H9 (cell line): ENCODE data around the gene SLC25A14. TPM values are rescaled to one million over a fixed set of nuclear protein-coding genes. Genes with fewer than 3 reads are reported as not detected.
A peak's percentile ranks its signal among the peaks of the same experiment; 100 is the strongest.
"Not testable (repeated sequence)": the region's sequence is repeated elsewhere in the genome, so short reads cannot be mapped to it uniquely, and the experiment has no call there.

Experiments used
- DNase-seq: peaks from one replicate; pipeline ENCODE4 v3.0.0-alpha.2; 2017
- H2AFZ ChIP-seq: one replicate; pipeline ENCODE4 v1.6.1; 2013; ENCODE audit warnings: mild to moderate bottlenecking, low read length, control low read depth, moderate library complexity
- H2AK5ac ChIP-seq: 2 replicates; pipeline ENCODE4 v1.6.1; 2013; ENCODE audit warnings: low read length, control low read depth, mixed read lengths; ENCODE audit not compliant: insufficient read length
- H2BK120ac ChIP-seq: one replicate; pipeline ENCODE4 v1.6.1; 2013; ENCODE audit warnings: low read depth, mild to moderate bottlenecking, low read length, control low read depth, inconsistent platforms; ENCODE audit not compliant: poor library complexity, severe bottlenecking
- H2BK12ac ChIP-seq: 2 replicates; pipeline ENCODE4 v1.6.1; 2013; ENCODE audit warnings: low read length, control low read depth, mixed read lengths, low read depth; ENCODE audit not compliant: insufficient read length
- H2BK15ac ChIP-seq: 2 replicates; pipeline ENCODE4 v1.6.1; 2013; ENCODE audit warnings: low read depth, low read length, control low read depth
- H2BK20ac ChIP-seq: one replicate; pipeline ENCODE4 v1.6.1; 2013; ENCODE audit warnings: low read depth, mild to moderate bottlenecking, low read length, control low read depth, inconsistent platforms; ENCODE audit not compliant: poor library complexity, severe bottlenecking
- H2BK5ac ChIP-seq: 2 replicates; pipeline ENCODE4 v1.6.1; 2013; ENCODE audit warnings: low read length, control low read depth, mixed read lengths; ENCODE audit not compliant: insufficient read length
- H3K14ac ChIP-seq: 2 replicates; pipeline ENCODE4 v1.6.1; 2013; ENCODE audit warnings: low read length, control low read depth; ENCODE audit not compliant: insufficient read depth
- H3K18ac ChIP-seq: 2 replicates; pipeline ENCODE4 v1.6.1; 2013; ENCODE audit warnings: low read depth, mild to moderate bottlenecking, mixed read lengths, low read length, control low read depth; ENCODE audit not compliant: insufficient read length
- H3K23ac ChIP-seq: 2 replicates; pipeline ENCODE4 v1.6.1; 2013; ENCODE audit warnings: low read length, control low read depth, mixed read lengths, low read depth; ENCODE audit not compliant: insufficient read length
- H3K23me2 ChIP-seq: 2 replicates; pipeline ENCODE4 v1.6.1; 2013; ENCODE audit warnings: low read depth, mild to moderate bottlenecking, mixed read lengths, low read length, control low read depth; ENCODE audit not compliant: insufficient read length, poor library complexity, severe bottlenecking
- H3K27ac ChIP-seq: 2 replicates; pipeline ENCODE4 v1.5.1; 2013; ENCODE audit warnings: low read length, control low read depth, mixed read lengths, low read depth; ENCODE audit not compliant: insufficient read length
- H3K27me3 ChIP-seq: 2 replicates; pipeline ENCODE4 v1.6.1; 2013; ENCODE audit warnings: low read length, control low read depth, inconsistent platforms; ENCODE audit not compliant: insufficient read depth
- H3K4ac ChIP-seq: 2 replicates; pipeline ENCODE4 v1.6.1; 2013; ENCODE audit warnings: low read depth, mild to moderate bottlenecking, control low read depth, inconsistent platforms, low read length, moderate library complexity
- H3K4me1 ChIP-seq: 2 replicates; pipeline ENCODE4 v1.6.1; 2013; ENCODE audit warnings: low read length, control low read depth, inconsistent platforms; ENCODE audit not compliant: insufficient read depth
- H3K4me2 ChIP-seq: 2 replicates; pipeline ENCODE4 v1.6.1; 2013; ENCODE audit warnings: low read length, control low read depth, mixed read lengths; ENCODE audit not compliant: insufficient read length, insufficient read depth
- H3K56ac ChIP-seq: 2 replicates; pipeline ENCODE4 v1.6.1; 2013; ENCODE audit warnings: low read depth, mild to moderate bottlenecking, mixed read lengths, low read length, control low read depth; ENCODE audit not compliant: insufficient read length
- H3K79me1 ChIP-seq: 2 replicates; pipeline ENCODE4 v1.6.1; 2013; ENCODE audit warnings: low read depth, mild to moderate bottlenecking, moderate library complexity, low read length, control low read depth, inconsistent platforms; ENCODE audit not compliant: insufficient read depth, poor library complexity, severe bottlenecking
- H3K79me2 ChIP-seq: 2 replicates; pipeline ENCODE4 v1.6.1; 2013; ENCODE audit warnings: low read length, control low read depth, inconsistent platforms; ENCODE audit not compliant: insufficient read depth
- H3K9ac ChIP-seq: 2 replicates; pipeline ENCODE4 v1.6.1; 2013; ENCODE audit warnings: low read length, control low read depth, mixed read lengths; ENCODE audit not compliant: insufficient read length; ENCODE audit errors: extremely low read depth
- H3K9me3 ChIP-seq: one replicate; pipeline ENCODE4 v1.6.1; 2013; ENCODE audit warnings: low read depth, low read length, inconsistent platforms; ENCODE audit not compliant: control insufficient read depth
- H3T11ph ChIP-seq: one replicate; pipeline ENCODE4 v1.6.1; 2013; ENCODE audit warnings: mild to moderate bottlenecking, low read length, control low read depth, inconsistent platforms
- H4K20me1 ChIP-seq: one replicate; pipeline ENCODE4 v1.6.1; 2013; ENCODE audit not compliant: control insufficient read depth, insufficient read length, insufficient read depth
- H4K5ac ChIP-seq: 2 replicates; pipeline ENCODE4 v1.6.1; 2013; ENCODE audit warnings: low read depth, mild to moderate bottlenecking, mixed read lengths, low read length, control low read depth; ENCODE audit not compliant: insufficient read length
- H4K8ac ChIP-seq: replicated peaks from 2 replicates; pipeline ENCODE4 v1.6.1; 2013; ENCODE audit warnings: low read length, control low read depth, mixed read lengths, low read depth; ENCODE audit not compliant: insufficient read length
- H4K91ac ChIP-seq: 2 replicates; pipeline ENCODE4 v1.6.1; 2013; ENCODE audit warnings: low read depth, mild to moderate bottlenecking, moderate library complexity, mixed read lengths, low read length, control low read depth; ENCODE audit not compliant: insufficient read length
- H3K27ac Mint-ChIP-seq, 3 experiments: 2 replicates in 2 of 3; 3 replicates in 1 of 3; pipeline ENCODE4 v1.8.0; 2020 to 2021; ENCODE audit warnings: mixed read lengths in 3 of 3, mild to moderate bottlenecking in 1 of 3, moderate library complexity in 1 of 3
- H3K27me3 Mint-ChIP-seq: 2 replicates; pipeline ENCODE4 v1.8.0; 2021; ENCODE audit warnings: low read depth, mild to moderate bottlenecking, moderate library complexity, mixed read lengths
- H3K36me3 Mint-ChIP-seq, 3 experiments: 2 replicates in 2 of 3; 3 replicates in 1 of 3; pipeline ENCODE4 v1.8.0; 2020 to 2021; ENCODE audit warnings: low read depth in 3 of 3, mixed read lengths in 3 of 3; ENCODE audit not compliant: insufficient read depth in 1 of 3
- H3K4me1 Mint-ChIP-seq, 2 experiments: 2 replicates each; pipeline ENCODE4 v1.8.0; 2020; ENCODE audit warnings: mixed read lengths in 2 of 2
- H3K4me3 Mint-ChIP-seq, 2 experiments: 2 replicates in 1 of 2; 3 replicates in 1 of 2; pipeline ENCODE4 v1.8.0; 2020 to 2021; ENCODE audit warnings: mild to moderate bottlenecking in 2 of 2, mixed read lengths in 2 of 2, moderate library complexity in 1 of 2
- H3K9me3 Mint-ChIP-seq, 2 experiments: 2 replicates in 1 of 2; 3 replicates in 1 of 2; pipeline ENCODE4 v1.8.0; 2020; ENCODE audit warnings: mild to moderate bottlenecking in 2 of 2, mixed read lengths in 2 of 2, moderate library complexity in 1 of 2
- WGBS: extraction: QIAGEN DNeasy Blood & Tissue Kit; methylation state at CpG from one replicate; pipeline ENCODE4 v1.1.7; 2013; ENCODE audit warnings: missing lambda C conversion rate, low lambda C conversion rate, mixed read lengths; ENCODE audit not compliant: insufficient read length; ENCODE audit errors: extremely low coverage; 5-methylcytosine and 5-hydroxymethylcytosine counted together
- total RNA-seq: library from RNA; stranded (reverse); gene quantifications from 2 replicates; pipeline ENCODE4 v1.2.1, GENCODE V29; 2021
- TF ChIP-seq, protein P1 (sequence below): fragments of 200-600 bp; sonication (generic); conservative IDR thresholded peaks from 3 replicates; pipeline ENCODE4 v1.8.0; 2021; ENCODE audit warnings: antibody characterized with exemption, mild to moderate bottlenecking

SLC25A14 gene
- total RNA-seq, 1 experiment from 2014 or later, result 12.7 TPM

GRCh38 chrX:130336531-130336930 is 3.2 kb upstream of the SLC25A14 start:
- H3K4ac ChIP-seq, result no peak overlapping the region
- H2AFZ ChIP-seq, result no peak overlapping the region
- no CpG with 5 or more reads among the region's 4 CpGs for WGBS
- DNase-seq, result no peak
- no peak overlapping the region for H3K4me2 ChIP-seq
- H3K9ac ChIP-seq, result no peak overlapping the region
- no peaks in the 10 kb centered on the region for H3K4me1 ChIP-seq
- no peak overlapping the region for H3K27ac ChIP-seq
- H2BK12ac ChIP-seq, result no peak overlapping the region
- no peak overlapping the region for H4K91ac ChIP-seq
- peaks cover 4 to 8% of the 10 kb centered on the region in 2 experiments for H3K4me1 Mint-ChIP-seq
- H3K23ac ChIP-seq, result no peak overlapping the region
- H3K36me3 Mint-ChIP-seq, result no peaks in the 10 kb centered on the region; a peak in 1 of 7 replicates
- no peaks in the 10 kb centered on the region for H3K79me1 ChIP-seq
- H2BK5ac ChIP-seq, result no peak overlapping the region
- no peaks in the 10 kb centered on the region; the same call in 1 of the 2 replicates for H3K79me2 ChIP-seq
- no peak overlapping the region for H2AK5ac ChIP-seq
- no peak overlapping the region for H2BK20ac ChIP-seq
- H2BK15ac ChIP-seq, result no peak overlapping the region
- H3K27me3 ChIP-seq, result no peaks in the 10 kb centered on the region
- H4K20me1 ChIP-seq, result no peaks in the 10 kb centered on the region
- H3T11ph ChIP-seq, result no peak overlapping the region
- no peak overlapping the region for H3K4me3 Mint-ChIP-seq
- H4K8ac ChIP-seq, result no peak overlapping the region
- no peaks in the 10 kb centered on the region; the same call in none of the 2 replicates for H3K27me3 Mint-ChIP-seq
- H2BK120ac ChIP-seq, result no peak overlapping the region
- peaks cover 0 to 39% of the 10 kb centered on the region in 2 experiments; a peak in 2 of 5 replicates for H3K9me3 Mint-ChIP-seq
- no peak overlapping the region for H3K27ac Mint-ChIP-seq
- no peak overlapping the region for H3K18ac ChIP-seq
- TF ChIP-seq, protein P1, sequence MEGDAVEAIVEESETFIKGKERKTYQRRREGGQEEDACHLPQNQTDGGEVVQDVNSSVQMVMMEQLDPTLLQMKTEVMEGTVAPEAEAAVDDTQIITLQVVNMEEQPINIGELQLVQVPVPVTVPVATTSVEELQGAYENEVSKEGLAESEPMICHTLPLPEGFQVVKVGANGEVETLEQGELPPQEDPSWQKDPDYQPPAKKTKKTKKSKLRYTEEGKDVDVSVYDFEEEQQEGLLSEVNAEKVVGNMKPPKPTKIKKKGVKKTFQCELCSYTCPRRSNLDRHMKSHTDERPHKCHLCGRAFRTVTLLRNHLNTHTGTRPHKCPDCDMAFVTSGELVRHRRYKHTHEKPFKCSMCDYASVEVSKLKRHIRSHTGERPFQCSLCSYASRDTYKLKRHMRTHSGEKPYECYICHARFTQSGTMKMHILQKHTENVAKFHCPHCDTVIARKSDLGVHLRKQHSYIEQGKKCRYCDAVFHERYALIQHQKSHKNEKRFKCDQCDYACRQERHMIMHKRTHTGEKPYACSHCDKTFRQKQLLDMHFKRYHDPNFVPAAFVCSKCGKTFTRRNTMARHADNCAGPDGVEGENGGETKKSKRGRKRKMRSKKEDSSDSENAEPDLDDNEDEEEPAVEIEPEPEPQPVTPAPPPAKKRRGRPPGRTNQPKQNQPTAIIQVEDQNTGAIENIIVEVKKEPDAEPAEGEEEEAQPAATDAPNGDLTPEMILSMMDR, result no peak
- no peaks in the 10 kb centered on the region for H3K23me2 ChIP-seq
- H3K14ac ChIP-seq, result no peak overlapping the region
- peaks cover 10% of the 10 kb centered on the region for H3K9me3 ChIP-seq
- H3K56ac ChIP-seq, result no peak overlapping the region
- no peak overlapping the region for H4K5ac ChIP-seq

DNA sequence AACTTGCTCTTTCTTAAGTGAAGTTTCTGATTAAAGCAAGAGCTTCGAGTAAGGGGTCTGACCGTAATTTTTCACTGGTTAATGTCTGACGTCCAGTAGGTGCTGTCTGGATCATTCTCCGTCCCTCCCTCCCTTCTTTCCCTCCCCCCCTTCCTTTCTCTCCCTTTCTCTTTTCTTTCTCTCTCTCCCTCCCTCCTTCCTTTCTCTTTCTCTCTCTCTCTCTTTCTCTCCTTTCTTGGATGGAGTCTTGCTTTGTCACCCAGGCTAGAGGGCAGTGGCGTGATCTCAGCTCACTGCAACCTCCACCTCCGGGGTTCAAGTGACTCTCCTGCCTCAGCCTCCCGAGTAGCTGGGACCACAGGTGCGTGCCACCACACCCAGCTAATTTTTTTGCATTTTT is 850 bp upstream of the SLC25A14 start:
- not testable (repeated sequence) for H3T11ph ChIP-seq, H2BK5ac ChIP-seq, H3K23me2 ChIP-seq, H4K8ac ChIP-seq, H3K36me3 Mint-ChIP-seq, H4K5ac ChIP-seq, H3K23ac ChIP-seq, H2BK120ac ChIP-seq, H2BK15ac ChIP-seq, H3K4ac ChIP-seq, H3K18ac ChIP-seq, H3K9me3 ChIP-seq, H2BK20ac ChIP-seq, H3K79me2 ChIP-seq, H3K79me1 ChIP-seq, H3K27me3 Mint-ChIP-seq, H3K56ac ChIP-seq, H3K14ac ChIP-seq, DNase-seq, H4K20me1 ChIP-seq, H4K91ac ChIP-seq, H3K9ac ChIP-seq, H3K27me3 ChIP-seq, H3K4me1 ChIP-seq, H2BK12ac ChIP-seq, H2AK5ac ChIP-seq, H2AFZ ChIP-seq, H3K27ac ChIP-seq
- WGBS, result no CpG with 5 or more reads among the region's 8 CpGs
- H3K4me2 ChIP-seq, result peak overlapping the region; percentile 91
- H3K4me3 Mint-ChIP-seq, result peak overlapping the region; percentile 83 to 88
- H3K9me3 Mint-ChIP-seq, result peaks cover 0 to 44% of the 10 kb centered on the region in 2 experiments; a peak in 2 of 5 replicates
- peaks cover 10 to 16% of the 10 kb centered on the region in 2 experiments for H3K4me1 Mint-ChIP-seq
- peak overlapping the region in 1 of 3 experiments; percentile 97; a peak in 1 of 7 replicates for H3K27ac Mint-ChIP-seq
